Osteocyte (in vitro differentiated cells): Measurements from ENCODE around the gene LRIG1. TPM values are rescaled to one million over a fixed set of nuclear protein-coding genes. Genes with fewer than 3 reads are reported as not detected.
"Not testable (repeated sequence)": the region's sequence is repeated elsewhere in the genome, so short reads cannot be mapped to it uniquely, and the experiment has no call there.

ENCODE experiments used
- DNase-seq: peaks from one replicate; pipeline ENCODE4 v3.0.0; 2021; ENCODE audit warnings: mixed read lengths; ENCODE audit not compliant: unreplicated experiment; ENCODE audit errors: extremely low spot score
- H3K27ac Mint-ChIP-seq: one replicate; pipeline ENCODE4 v1.8.0; 2021; ENCODE audit warnings: mild to moderate bottlenecking, mixed read lengths; ENCODE audit not compliant: unreplicated experiment
- H3K27me3 Mint-ChIP-seq: one replicate; pipeline ENCODE4 v1.8.0; 2021; ENCODE audit warnings: mixed read lengths; ENCODE audit not compliant: unreplicated experiment
- H3K36me3 Mint-ChIP-seq: one replicate; pipeline ENCODE4 v1.8.0; 2021; ENCODE audit warnings: mixed read lengths; ENCODE audit not compliant: unreplicated experiment
- H3K4me1 Mint-ChIP-seq: one replicate; pipeline ENCODE4 v1.8.0; 2021; ENCODE audit warnings: mixed read lengths; ENCODE audit not compliant: unreplicated experiment
- H3K4me3 Mint-ChIP-seq: one replicate; pipeline ENCODE4 v1.8.0; 2021; ENCODE audit warnings: mild to moderate bottlenecking, moderate library complexity, mixed read lengths; ENCODE audit not compliant: unreplicated experiment
- H3K9me3 Mint-ChIP-seq: one replicate; pipeline ENCODE4 v1.8.0; 2021; ENCODE audit warnings: mixed read lengths; ENCODE audit not compliant: unreplicated experiment
- total RNA-seq: library from RNA; stranded (reverse); gene quantifications from 2 replicates; pipeline ENCODE4 v1.2.1, GENCODE V29; 2021
- TF ChIP-seq, protein P1 (sequence below): fragments of 200-600 bp; sonication (generic); IDR thresholded peaks from 2 replicates; pipeline ENCODE4 v1.5.0; 2021; ENCODE audit warnings: antibody characterized with exemption, mild to moderate bottlenecking, moderate library complexity

Gene LRIG1
- total RNA-seq, 1 donor from 2014 or later: 60.8 TPM

DNA sequence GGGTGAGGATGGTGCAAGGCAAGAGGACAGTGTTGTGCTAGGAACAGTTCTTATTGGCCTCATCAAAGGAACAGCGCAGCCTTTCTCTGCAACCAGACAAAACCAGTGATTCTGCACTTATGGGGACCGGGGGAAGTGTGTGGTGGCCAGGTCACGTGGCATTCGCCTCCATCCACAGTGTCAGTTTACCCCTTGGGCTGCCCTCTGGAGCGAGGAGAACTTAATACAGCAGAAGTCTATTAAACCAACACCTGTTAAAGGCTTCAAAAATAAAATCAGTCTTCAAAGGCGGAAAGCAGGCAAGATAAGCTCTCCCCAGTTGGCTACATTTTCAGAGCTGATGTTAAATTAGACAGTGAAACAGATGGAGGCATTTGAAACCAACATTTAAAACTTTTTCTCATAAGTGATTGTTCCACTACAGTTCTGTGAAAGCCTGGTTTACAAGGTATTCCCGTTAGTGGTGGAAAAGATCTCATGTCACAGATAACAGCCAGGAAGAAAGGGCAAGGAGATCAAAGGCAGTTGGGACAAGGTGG, 75.2 kb downstream of the LRIG1 start:
- Mint-ChIP-seq H3K4me3 (no peak overlapping the region), H3K27me3 (no peaks in the 10 kb centered on the region), H3K4me1 (peaks cover 67% of the 10 kb centered on the region), H3K36me3 (peaks cover 27% of the 10 kb centered on the region), H3K27ac (peak overlapping the region; percentile 28), H3K9me3 (peaks cover 6% of the 10 kb centered on the region)
- TF ChIP-seq, protein P1, sequence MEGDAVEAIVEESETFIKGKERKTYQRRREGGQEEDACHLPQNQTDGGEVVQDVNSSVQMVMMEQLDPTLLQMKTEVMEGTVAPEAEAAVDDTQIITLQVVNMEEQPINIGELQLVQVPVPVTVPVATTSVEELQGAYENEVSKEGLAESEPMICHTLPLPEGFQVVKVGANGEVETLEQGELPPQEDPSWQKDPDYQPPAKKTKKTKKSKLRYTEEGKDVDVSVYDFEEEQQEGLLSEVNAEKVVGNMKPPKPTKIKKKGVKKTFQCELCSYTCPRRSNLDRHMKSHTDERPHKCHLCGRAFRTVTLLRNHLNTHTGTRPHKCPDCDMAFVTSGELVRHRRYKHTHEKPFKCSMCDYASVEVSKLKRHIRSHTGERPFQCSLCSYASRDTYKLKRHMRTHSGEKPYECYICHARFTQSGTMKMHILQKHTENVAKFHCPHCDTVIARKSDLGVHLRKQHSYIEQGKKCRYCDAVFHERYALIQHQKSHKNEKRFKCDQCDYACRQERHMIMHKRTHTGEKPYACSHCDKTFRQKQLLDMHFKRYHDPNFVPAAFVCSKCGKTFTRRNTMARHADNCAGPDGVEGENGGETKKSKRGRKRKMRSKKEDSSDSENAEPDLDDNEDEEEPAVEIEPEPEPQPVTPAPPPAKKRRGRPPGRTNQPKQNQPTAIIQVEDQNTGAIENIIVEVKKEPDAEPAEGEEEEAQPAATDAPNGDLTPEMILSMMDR: no peak
- DNase-seq: no peak

DNA sequence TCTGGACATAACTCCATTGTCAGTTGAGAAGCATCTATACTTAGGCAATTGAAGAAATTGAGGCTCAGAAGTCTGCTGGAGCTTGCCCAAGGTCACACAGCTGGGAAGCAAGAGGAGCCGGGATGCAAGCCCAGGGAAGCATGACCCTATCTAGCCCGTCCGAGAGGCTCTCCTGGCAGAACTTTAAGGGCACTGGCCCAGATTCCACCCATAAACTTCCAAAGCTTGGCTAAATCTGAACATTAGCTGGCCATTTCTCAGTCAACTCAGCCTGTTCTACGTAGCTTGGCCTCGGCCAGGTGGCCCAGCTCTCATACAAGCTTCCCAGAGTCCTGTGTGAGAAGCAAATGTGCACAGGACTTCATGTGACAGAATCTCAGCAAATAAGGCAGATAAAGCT, 75.8 kb downstream of the LRIG1 start:
- no peak overlapping the region for H3K27ac Mint-ChIP-seq
- no peak overlapping the region for H3K4me3 Mint-ChIP-seq
- H3K4me1 Mint-ChIP-seq: peaks cover 62% of the 10 kb centered on the region
- H3K36me3 Mint-ChIP-seq: peaks cover 30% of the 10 kb centered on the region
- TF ChIP-seq, protein P1: no peak
- H3K27me3 Mint-ChIP-seq: no peaks in the 10 kb centered on the region
- H3K9me3 Mint-ChIP-seq: peaks cover 6% of the 10 kb centered on the region
- no peak for DNase-seq

DNA sequence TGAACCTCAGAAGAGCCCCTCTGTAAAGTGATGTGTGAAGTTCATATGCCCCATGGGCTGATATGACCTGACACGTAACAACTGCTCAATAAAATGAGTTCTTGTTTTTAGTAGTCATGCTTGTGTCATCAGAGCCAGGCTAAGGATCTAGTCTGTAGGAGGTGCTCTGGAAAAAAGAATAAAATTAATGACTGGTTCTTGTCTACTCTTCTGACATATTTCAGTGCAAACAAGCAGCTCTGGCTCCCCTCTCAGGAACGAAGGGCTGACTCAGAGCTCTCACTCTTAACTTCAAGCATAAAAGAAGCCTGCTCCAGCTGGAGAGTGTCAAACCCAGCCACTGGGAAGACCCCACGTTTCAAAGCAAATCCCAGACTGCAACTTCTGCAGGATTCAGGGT, 77.0 kb downstream of the LRIG1 start:
- Mint-ChIP-seq H3K27ac (no peak overlapping the region), H3K9me3 (peaks cover 6% of the 10 kb centered on the region), H3K4me1 (peaks cover 51% of the 10 kb centered on the region), H3K4me3 (no peak overlapping the region), H3K27me3 (no peaks in the 10 kb centered on the region), H3K36me3 (peaks cover 32% of the 10 kb centered on the region)
- no peak for DNase-seq
- TF ChIP-seq, protein P1: no peak

DNA sequence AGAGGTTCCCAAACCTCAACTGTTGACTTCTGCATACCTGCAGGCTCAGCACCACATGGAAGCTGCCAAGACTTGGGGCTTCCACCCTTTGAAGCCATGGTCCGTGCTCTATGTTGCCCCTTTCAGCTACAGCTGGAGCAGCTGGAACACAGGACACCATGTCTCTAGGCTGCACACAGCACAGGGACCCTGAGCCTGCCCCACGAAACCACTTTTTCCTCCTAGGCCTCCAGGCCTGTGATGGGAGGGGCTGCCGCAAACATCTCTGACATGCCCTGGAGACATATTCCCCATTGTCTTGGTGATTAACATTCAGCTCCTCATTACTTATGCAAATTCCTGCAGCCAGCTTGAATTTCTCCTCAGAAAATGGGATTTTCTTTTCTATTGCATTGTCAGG, 78.9 kb downstream of the LRIG1 start:
- H3K27ac Mint-ChIP-seq, H3K9me3 Mint-ChIP-seq, H3K4me3 Mint-ChIP-seq, DNase-seq, H3K27me3 Mint-ChIP-seq: not testable (repeated sequence)
- peaks cover 44% of the 10 kb centered on the region for H3K4me1 Mint-ChIP-seq
- H3K36me3 Mint-ChIP-seq: peaks cover 41% of the 10 kb centered on the region

DNA sequence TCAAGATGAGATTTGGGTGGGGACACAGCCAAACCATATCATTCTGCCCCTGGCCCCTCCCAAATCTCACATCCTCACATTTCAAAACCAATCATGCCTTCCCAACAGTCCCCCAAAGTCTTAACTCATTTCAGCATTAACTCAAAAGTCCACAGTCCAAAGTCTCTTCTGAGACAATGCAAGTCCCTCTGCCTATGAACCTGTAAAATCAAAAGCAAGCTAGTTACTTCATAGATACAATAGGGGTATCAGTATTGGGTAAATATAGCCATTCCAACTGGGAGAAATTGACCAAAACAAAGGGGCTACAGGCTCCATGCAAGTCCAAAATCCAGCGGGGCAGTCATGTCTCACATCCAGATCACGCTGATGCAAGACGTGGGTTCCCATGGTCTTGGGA, 79.7 kb downstream of the LRIG1 start:
- not testable (repeated sequence) for H3K27me3 Mint-ChIP-seq, H3K27ac Mint-ChIP-seq, DNase-seq, H3K9me3 Mint-ChIP-seq, H3K4me3 Mint-ChIP-seq
- H3K36me3 Mint-ChIP-seq: peaks cover 47% of the 10 kb centered on the region
- peaks cover 38% of the 10 kb centered on the region for H3K4me1 Mint-ChIP-seq

DNA sequence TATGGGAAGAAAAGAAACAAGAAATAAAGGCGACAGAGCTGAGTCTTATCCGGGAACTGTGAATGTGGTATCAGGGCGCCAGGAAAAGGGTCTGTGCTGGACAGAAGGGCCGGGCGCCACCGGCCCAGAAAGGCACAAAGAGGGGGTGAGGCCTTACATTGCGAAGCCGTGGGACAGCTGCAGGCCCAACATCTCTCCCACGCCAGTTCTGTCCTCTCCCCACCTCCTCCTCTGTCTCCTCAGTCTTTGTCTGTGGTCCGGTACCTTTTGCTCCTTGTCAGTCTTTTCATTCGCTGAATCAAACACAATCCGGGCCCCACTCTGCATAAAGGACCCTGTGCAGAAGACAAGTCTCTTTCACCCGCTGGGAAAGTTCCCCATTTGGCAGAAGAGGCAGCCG, 81.8 kb downstream of the LRIG1 start:
- H3K36me3 Mint-ChIP-seq: peaks cover 52% of the 10 kb centered on the region
- H3K9me3 Mint-ChIP-seq: peaks cover 6% of the 10 kb centered on the region
- DNase-seq: no peak
- TF ChIP-seq, protein P1: no peak
- peaks cover 20% of the 10 kb centered on the region for H3K4me1 Mint-ChIP-seq
- H3K27me3 Mint-ChIP-seq: no peaks in the 10 kb centered on the region
- no peak overlapping the region for H3K4me3 Mint-ChIP-seq
- no peak overlapping the region for H3K27ac Mint-ChIP-seq
